ENCODE data around the gene NCF1.
"Not testable (repeated sequence)": the region's sequence is repeated elsewhere in the genome, so short reads cannot be mapped to it uniquely, and the experiment has no call there.

The NCF1 gene

DNA sequence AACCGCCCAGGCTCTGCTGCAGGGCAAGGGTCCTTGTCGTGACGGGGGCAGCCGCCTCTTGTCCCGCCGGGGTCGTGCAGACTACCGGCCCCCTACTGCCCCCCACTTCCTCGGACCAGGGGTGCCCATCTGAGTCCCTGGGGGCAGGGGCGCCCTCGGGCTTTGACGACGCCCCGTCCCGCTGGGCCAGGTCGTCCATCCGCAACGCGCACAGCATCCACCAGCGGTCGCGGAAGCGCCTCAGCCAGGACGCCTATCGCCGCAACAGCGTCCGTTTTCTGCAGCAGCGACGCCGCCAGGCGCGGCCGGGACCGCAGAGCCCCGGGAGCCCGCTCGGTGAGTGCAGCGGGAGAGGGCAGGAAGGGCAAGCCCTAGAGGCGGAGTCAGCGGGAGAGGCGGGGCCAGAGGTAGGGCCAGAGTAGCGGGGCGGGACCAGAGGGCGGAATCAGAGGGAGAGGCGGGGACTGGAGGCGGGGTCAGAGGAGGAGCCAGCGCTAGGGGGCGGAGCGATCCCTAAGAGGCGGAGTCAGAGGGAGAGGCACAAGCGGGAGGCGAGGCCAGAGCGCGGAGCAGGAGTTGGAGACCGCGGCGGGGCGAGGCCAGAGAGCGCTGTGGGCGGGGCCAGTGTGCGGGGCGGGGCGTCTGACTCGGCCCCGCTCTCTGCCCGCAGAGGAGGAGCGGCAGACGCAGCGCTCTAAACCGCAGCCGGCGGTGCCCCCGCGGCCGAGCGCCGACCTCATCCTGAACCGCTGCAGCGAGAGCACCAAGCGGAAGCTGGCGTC lies 14.7 kb downstream of the NCF1 start:
- DNase-seq (ENCODE audit: low spot score), result not testable (repeated sequence)

GRCh38 chr7:74789200-74789736 lies 15.5 kb downstream of the NCF1 start:
- not testable (repeated sequence) for DNase-seq (ENCODE audit: low spot score)

DNA sequence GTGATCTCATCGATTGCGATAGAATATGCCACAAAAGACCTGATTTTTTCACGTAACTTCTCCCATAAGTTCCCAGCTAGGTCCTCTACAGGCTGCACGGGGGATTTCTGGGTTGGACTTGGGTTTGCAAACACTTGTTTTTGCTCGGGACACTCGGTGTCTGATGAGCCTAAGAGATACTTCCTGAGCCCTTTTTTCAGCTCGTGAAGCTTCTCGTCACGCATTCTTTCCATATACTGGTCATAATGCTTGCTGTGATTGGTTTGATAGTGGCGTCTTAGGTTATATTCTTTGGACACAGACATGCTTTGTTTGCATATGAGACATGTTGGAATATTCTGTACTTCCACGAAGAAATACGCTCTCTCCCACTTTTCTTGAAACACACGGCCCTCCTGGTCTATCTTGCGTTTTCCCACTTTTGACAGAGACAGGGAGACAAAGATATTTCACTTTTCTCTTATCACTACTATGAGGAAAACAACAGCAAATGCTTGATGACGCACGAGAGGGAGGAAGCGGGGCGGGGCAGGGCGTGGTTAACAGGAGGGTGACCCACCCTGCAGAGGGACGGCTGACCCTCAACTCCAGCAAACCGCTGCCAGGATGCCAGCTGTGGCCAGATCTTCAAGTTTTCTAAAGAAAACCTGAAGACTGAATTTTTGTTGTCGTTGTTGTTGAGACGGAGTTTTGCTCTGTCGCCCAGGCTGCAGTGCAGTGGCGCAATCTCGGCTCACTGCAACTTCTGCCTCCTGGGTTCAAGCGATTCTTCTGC lies 24.2 kb downstream of the NCF1 start:
- not testable (repeated sequence) for DNase-seq (ENCODE audit: low spot score)

- DNase-seq (ENCODE audit: low spot score), result not testable (repeated sequence)
These were observed 24.8 kb downstream of the NCF1 start for GRCh38 chr7:74798644-74799043.

- DNase-seq (ENCODE audit: low spot score), result not testable (repeated sequence)
These were observed 42.1 kb downstream of the NCF1 start for GRCh38 chr7:74815882-74816281.

GRCh38 chr7:74820146-74820805 lies 46.5 kb downstream of the NCF1 start:
- DNase-seq (ENCODE audit: low spot score), result not testable (repeated sequence)

DNA sequence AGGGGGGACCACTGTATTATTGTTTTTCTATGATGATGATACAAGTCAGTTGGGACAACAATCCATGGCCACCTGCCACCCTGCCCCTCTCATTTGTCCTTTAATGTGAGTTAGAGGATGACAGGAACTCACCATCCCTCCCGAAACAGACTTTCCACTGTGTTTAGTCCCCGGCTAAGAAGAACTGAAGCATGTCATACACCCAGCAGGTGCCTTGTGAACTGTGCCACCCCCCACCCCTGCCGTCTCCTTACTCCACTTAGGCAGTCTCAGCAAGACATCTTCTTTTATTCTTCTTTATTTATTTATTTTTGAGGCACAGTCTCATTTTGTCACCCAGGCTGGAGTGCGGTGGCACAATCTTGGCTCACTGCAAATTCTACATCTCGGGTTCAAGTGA lies 47.4 kb downstream of the NCF1 start:
- not testable (repeated sequence) for DNase-seq (ENCODE audit: low spot score)

DNA sequence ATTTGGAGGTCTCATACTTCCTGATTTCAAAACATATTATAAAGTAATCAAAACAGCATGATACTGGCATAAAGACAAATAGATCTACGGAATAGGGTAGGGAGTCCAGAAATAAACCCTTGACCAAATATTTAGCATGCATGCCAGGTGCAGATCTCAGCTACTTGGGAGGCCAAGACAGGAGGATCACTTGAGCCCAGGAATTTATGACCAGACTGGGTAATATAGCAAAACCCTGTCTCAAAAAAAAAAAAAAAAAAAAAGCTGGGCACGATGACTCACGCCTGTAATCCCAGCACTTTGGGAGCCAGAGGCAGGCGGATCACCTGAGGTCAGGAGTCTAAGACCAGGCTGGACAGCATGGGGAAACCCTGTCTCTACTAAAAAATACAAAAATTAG lies 56.1 kb downstream of the NCF1 start:
- not testable (repeated sequence) for DNase-seq (ENCODE audit: low spot score)

DNA sequence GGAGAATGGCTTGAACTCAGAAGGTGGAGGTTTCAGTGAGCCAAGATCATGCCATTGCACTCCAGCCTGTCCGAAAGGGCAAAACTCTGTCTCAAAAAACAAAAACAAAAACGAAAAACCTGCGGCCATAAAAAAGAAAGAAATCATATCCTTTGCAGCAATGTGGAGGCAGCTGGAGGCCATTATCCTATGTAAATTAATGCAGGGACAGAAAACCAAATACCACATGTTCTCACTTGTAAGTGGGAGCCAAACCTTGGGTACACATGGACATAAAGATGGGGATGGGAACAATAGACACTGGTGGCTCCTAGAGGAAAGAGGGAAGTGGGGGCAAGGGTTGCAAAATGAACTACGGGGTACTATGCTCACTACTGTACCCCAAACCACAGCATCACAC lies 56.6 kb downstream of the NCF1 start:
- not testable (repeated sequence) for DNase-seq (ENCODE audit: low spot score)

Measured in COLO829 (cell line).